ENCODE measurements around the gene HDDC3.

GRCh38 chr15:90974216-90974615, 41.9 kb upstream of the HDDC3 start:
- TF ChIP-seq EP300 (IDR thresholded peaks at IDR 0.05; ENCODE audit: borderline replicate concordance in 1 of 2, low read depth in 1 of 2, low read length in 1 of 2): no peak
- TF ChIP-seq USF2 (IDR thresholded peaks at IDR 0.05; ENCODE audit: borderline replicate concordance, low read depth, low read length): no peak

Measured in SK-N-SH (cell line).